ENCODE results near the gene COMMD1. TPM values are rescaled to one million over a fixed set of nuclear protein-coding genes. Genes with fewer than 3 reads are reported as not detected.

Gene COMMD1
- total RNA-seq, 4 donors from 2014 or later, result 51.8 to 78.6 (median 58.3) TPM

DNA sequence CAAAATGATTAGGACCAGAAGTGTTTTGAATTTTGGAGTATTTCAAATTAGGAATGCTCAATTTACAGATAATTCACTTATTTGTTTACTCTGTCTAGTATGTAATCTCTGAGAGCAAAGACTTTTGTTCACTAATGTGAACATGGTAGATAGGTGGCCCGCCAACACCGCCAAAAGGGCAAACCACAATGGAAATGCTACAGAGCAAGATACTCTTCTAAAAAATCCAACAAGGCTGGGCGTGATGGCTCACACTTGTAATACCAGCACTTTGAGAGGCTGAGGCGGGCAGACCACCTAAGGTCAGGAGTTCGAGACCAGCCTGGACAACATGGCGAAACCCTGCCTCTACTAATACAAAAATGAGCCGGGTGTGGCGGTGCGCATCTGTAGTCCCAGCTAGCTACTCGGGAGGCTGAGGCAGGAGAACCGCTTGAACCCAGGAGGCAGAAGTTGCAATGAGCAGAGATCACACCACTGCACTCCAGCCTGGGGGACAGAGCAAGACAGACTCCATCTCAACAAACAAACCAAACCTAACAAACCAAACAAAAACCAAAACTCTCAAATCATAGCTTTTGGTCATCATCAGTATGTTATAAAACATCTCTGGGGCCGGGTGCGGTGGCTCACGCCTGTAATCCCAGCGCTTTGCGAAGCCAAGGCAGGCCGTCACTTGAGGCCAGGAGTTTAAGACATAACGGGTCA lies 19.4 kb upstream of the COMMD1 start:
- no peak for TF ChIP-seq POLR2A (IDR thresholded peaks at IDR 0.05)
- TF ChIP-seq, protein P1, sequence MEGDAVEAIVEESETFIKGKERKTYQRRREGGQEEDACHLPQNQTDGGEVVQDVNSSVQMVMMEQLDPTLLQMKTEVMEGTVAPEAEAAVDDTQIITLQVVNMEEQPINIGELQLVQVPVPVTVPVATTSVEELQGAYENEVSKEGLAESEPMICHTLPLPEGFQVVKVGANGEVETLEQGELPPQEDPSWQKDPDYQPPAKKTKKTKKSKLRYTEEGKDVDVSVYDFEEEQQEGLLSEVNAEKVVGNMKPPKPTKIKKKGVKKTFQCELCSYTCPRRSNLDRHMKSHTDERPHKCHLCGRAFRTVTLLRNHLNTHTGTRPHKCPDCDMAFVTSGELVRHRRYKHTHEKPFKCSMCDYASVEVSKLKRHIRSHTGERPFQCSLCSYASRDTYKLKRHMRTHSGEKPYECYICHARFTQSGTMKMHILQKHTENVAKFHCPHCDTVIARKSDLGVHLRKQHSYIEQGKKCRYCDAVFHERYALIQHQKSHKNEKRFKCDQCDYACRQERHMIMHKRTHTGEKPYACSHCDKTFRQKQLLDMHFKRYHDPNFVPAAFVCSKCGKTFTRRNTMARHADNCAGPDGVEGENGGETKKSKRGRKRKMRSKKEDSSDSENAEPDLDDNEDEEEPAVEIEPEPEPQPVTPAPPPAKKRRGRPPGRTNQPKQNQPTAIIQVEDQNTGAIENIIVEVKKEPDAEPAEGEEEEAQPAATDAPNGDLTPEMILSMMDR (IDR thresholded peaks at IDR 0.05 in 4 of 5, conservative IDR thresholded peaks at IDR 0.05 in 1 of 5), result no peak
- no peak overlapping the region for H3K4me3 ChIP-seq
- peaks cover 11 to 18% of the 10 kb centered on the region in 2 donors for H3K4me1 ChIP-seq
- ATAC-seq (no peak), DNase-seq (no peak)
- intact Hi-C loops (cut with DNase I; ENCODE audit: low total_unique reads), result loop anchor here (5.0 to 10.0 kb wide), 3 partner anchors 819 to 1129 kb away; partner anchors contain the start of genes EHBP1, PAPOLG and SANBR
- no peak overlapping the region for H3K27ac ChIP-seq
- in situ Hi-C loops (cut with MboI; ENCODE audit: low sequenced_read_pairs in 4 of 4), result loop anchor here in 2 of 4 donors (25.0 kb wide), 2 partner anchors 826 to 1124 kb away; partner anchors contain the start of genes EHBP1 (in 2 of the 2) and PAPOLG (in 1 of the 2)
- H3K9me3 ChIP-seq, result no peaks in the 10 kb centered on the region
- H3K27me3 ChIP-seq, result no peaks in the 10 kb centered on the region
- peaks cover 0 to 44% of the 10 kb centered on the region in 2 donors for H3K36me3 ChIP-seq

DNA sequence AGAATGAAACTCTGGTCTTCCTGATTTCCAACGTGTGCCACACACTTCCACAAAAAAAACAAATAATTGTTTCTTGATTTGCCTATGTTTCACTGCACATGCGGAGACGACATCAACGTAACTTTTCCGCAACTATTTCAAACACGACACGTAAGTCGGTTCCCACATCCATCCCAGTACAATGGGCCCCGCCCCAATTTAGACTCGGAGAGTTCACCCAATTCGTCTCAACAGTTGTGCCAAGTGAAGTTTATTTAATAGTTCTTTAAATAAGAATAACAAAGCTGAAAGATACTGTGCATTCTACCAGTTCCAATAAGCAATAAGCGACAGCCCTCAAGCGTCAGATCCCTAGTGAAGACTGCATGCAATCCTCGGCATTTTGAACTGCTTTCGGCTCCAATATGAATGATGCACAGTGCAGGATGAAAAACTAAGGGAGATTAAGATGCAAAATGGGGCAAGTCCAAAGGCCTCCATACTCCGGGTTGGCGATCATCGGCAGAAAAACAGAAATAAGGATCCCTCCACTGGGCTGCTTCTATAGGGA lies 17.7 kb upstream of the COMMD1 start:
- TF ChIP-seq, protein P1 (IDR thresholded peaks at IDR 0.05 in 4 of 5, conservative IDR thresholded peaks at IDR 0.05 in 1 of 5), result no peak
- no peak for TF ChIP-seq POLR2A (IDR thresholded peaks at IDR 0.05)
- Histone ChIP-seq H3K4me3 (peak overlapping the region; percentile 88 to 97 (median 90)), H3K27me3 (no peaks in the 10 kb centered on the region), H3K9me3 (no peaks in the 10 kb centered on the region), H3K4me1 (peaks cover 11 to 18% of the 10 kb centered on the region in 2 donors), H3K36me3 (peaks cover 0 to 26% of the 10 kb centered on the region in 2 donors), H3K27ac (peak overlapping the region; percentile 90 to 94 (median 91))
- DNase-seq, result no peak
- peak in 1 of 2 donors; percentile 16 for ATAC-seq
- in situ Hi-C loops (cut with MboI; ENCODE audit: low sequenced_read_pairs in 4 of 4) (loop anchor here in 2 of 4 donors (25.0 kb wide), 2 partner anchors 825 to 1125 kb away; partner anchors contain the start of genes EHBP1 (in 2 of the 2) and PAPOLG (in 1 of the 2)), intact Hi-C loops (cut with DNase I; ENCODE audit: low total_unique reads) (loop anchor here (1.0 to 10.0 kb wide), 5 partner anchors 17 to 1130 kb away; partner anchors contain the start of genes COMMD1, EHBP1, FAM161A and PAPOLG)

DNA sequence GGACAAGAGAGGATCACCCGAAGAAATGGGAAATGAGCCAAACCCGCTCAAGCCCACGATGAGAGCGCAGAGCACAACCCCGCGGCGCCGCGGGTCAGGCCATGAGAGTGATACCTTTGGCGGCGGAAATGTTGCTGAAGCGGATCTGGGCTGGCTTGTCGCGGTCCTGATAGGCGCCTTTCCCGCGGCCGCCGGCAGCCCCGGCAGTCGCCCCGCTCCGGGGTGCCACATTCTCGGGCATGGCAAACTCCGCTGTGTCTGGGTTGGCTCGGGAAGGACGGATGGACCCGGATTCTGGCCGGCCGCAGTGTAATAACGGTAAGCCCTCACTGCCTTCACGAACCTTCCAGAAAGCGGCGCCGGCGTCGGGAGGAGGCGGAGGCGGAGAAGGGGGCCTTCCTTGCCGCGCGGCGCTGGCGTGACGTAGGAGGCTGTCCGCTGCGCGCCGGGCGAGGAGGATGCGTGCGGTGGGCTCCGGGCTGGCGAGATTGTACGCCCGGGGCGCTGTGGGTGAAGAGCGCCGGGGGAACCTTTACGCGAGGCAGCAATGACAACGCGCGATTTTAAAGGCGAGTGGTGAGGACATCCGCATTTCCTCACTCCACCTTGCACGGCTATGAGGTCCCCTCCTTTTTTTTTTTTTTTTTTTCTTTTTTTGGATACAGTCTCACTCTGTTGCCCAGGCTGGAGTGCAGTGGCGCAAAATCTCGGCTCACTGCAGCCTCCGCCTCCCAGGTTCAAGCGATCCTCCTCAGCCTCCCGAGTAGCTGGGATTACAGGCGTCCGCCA lies 17.0 kb upstream of the COMMD1 start, which contains the start of gene CCT4:
Gene CCT4 (minus strand): TSS at position 390 of the 789 bp plus-strand sequence. CDS start 149 bp downstream, at position 241.
- H3K4me1 ChIP-seq, result peaks cover 11 to 18% of the 10 kb centered on the region in 2 donors

More for the DNA sequence above, 17.0 kb upstream of the COMMD1 start, which contains the start of gene CCT4:
- peak; percentile 71 to 75 for TF ChIP-seq POLR2A (IDR thresholded peaks at IDR 0.05)
- TF ChIP-seq, protein P1 (IDR thresholded peaks at IDR 0.05 in 4 of 5, conservative IDR thresholded peaks at IDR 0.05 in 1 of 5), result peak in 1 of 5 experiments; percentile 13
- DNase-seq (peak; percentile 74 to 80), ATAC-seq (peak; percentile 87 to 92)
- peaks cover 0 to 19% of the 10 kb centered on the region in 2 donors for H3K36me3 ChIP-seq
- in situ Hi-C loops (cut with MboI; ENCODE audit: low sequenced_read_pairs in 4 of 4) (loop anchor here in 2 of 4 donors (25.0 kb wide), 2 partner anchors 824 to 1126 kb away; partner anchors contain the start of genes EHBP1 (in 2 of the 2) and PAPOLG (in 1 of the 2)), intact Hi-C loops (cut with DNase I; ENCODE audit: low total_unique reads) (loop anchor here (1.0 to 10.0 kb wide), 5 partner anchors 16 to 1131 kb away; partner anchors contain the start of genes COMMD1, EHBP1, FAM161A and PAPOLG)
- H3K27me3 ChIP-seq, result no peaks in the 10 kb centered on the region
- H3K9me3 ChIP-seq, result no peaks in the 10 kb centered on the region
- H3K27ac ChIP-seq, result peak within 1 kb of the TSS; percentile 90 to 94 (median 91)
- peak within 1 kb of the TSS; percentile 88 to 97 (median 90) for H3K4me3 ChIP-seq

Data from gastrocnemius medialis (tissue), 4 donors.